HG03439 (cell line): Measurements from ENCODE around the gene PHC3.
"Not testable (repeated sequence)": the region's sequence is repeated elsewhere in the genome, so short reads cannot be mapped to it uniquely, and the experiment has no call there.

Experiments used
- ATAC-seq: cut with Tn5 transposase; IDR thresholded peaks from one replicate; pipeline ENCODE4 v1.9.1; 2021; ENCODE audit warnings: mild to moderate bottlenecking, moderate library complexity; ENCODE audit not compliant: unreplicated experiment

Gene PHC3

GRCh38 chr3:170180908-170181885 lies at the start of gene PHC3:
Gene PHC3 (minus strand): TSS chr3:170181733. CDS start chr3:170181715, 18 bp downstream.
- ATAC-seq, result peak; percentile 85

GRCh38 chr3:170228093-170228766 lies 46.7 kb upstream of the PHC3 start:
- ATAC-seq, result no peak

- no peak for ATAC-seq
These were observed 45.0 kb upstream of the PHC3 start for GRCh38 chr3:170226426-170226960.

- ATAC-seq, result no peak
These were observed 43.6 kb upstream of the PHC3 start for GRCh38 chr3:170225166-170225565.

GRCh38 chr3:170222647-170223541 lies 41.4 kb upstream of the PHC3 start:
- peak; percentile 36 for ATAC-seq

- peak; percentile 94 for ATAC-seq
These were observed 40.6 kb upstream of the PHC3 start, which contains the start of gene PRKCI for GRCh38 chr3:170221924-170222646. Gene PRKCI (plus strand): TSS chr3:170222424. CDS start chr3:170222670, 246 bp downstream.

GRCh38 chr3:170220871-170221270 lies 39.3 kb upstream of the PHC3 start:
- no peak for ATAC-seq

- no peak for ATAC-seq
These were observed 38.3 kb upstream of the PHC3 start for GRCh38 chr3:170219850-170220249.

GRCh38 chr3:170211668-170212067 lies 30.1 kb upstream of the PHC3 start:
- no peak for ATAC-seq

- ATAC-seq, result no peak
These were observed 26.2 kb upstream of the PHC3 start for GRCh38 chr3:170207717-170208116.

GRCh38 chr3:170206164-170206762 lies 24.7 kb upstream of the PHC3 start:
- not testable (repeated sequence) for ATAC-seq

GRCh38 chr3:170205302-170205701 lies 23.8 kb upstream of the PHC3 start:
- ATAC-seq, result no peak

GRCh38 chr3:170204509-170204908 lies 23.0 kb upstream of the PHC3 start:
- ATAC-seq, result no peak

GRCh38 chr3:170204023-170204472 lies 22.5 kb upstream of the PHC3 start:
- no peak for ATAC-seq

- no peak for ATAC-seq
These were observed 21.9 kb upstream of the PHC3 start for GRCh38 chr3:170203457-170203856.

GRCh38 chr3:170201527-170201926 lies 20.0 kb upstream of the PHC3 start:
- ATAC-seq, result no peak

GRCh38 chr3:170200987-170201386 lies 19.5 kb upstream of the PHC3 start:
- ATAC-seq, result no peak

GRCh38 chr3:170196833-170197232 lies 15.3 kb upstream of the PHC3 start:
- no peak for ATAC-seq

- ATAC-seq, result not testable (repeated sequence)
These were observed 14.2 kb upstream of the PHC3 start for GRCh38 chr3:170195759-170196158.
